ENCODE data around the gene EHBP1L1. TPM values are rescaled to one million over a fixed set of nuclear protein-coding genes. Genes with fewer than 3 reads are reported as not detected.

The EHBP1L1 gene
- total and polyA plus RNA-seq, 4 experiments from 2014 or later, result 8.9 to 154 (median 87.9) TPM

GRCh38 chr11:65576867-65577755 lies 1.3 kb downstream of the EHBP1L1 start:
- H3K36me3 Mint-ChIP-seq, result peaks cover 0 to 53% of the 10 kb centered on the region in 2 donors
- H3K27me3 Mint-ChIP-seq, result no peaks in the 10 kb centered on the region
- peak overlapping the region; percentile 62 to 88 for H3K4me3 ChIP-seq (ENCODE audit: low read length in 2 of 2)
- POLR2A ChIA-PET (ENCODE audit: partially characterized antibody), result interaction anchor here (0.7 to 17.1 kb wide), 22 partner anchors 7 to 243 kb away, joined by 3 to 403 read pairs (median 10); partner anchors contain the start of genes DPF2, KAT5, KCNK7 and LTBP3
- no peaks in the 10 kb centered on the region for H3K27me3 ChIP-seq (ENCODE audit: insufficient read depth, low read length)
- peak overlapping the region; percentile 75 for H3K27ac ChIP-seq (ENCODE audit: low read depth, low read length)
- peak in 1 of 5 donors; percentile 68 for DNase-seq
- H3K4me1 Mint-ChIP-seq, result peaks cover 15 to 62% (median 40%) of the 10 kb centered on the region in 4 donors
- peaks cover 29% of the 10 kb centered on the region for H3K36me3 ChIP-seq (ENCODE audit: insufficient read depth, low read length)
- no peaks in the 10 kb centered on the region for H3K9me3 ChIP-seq (ENCODE audit: control insufficient read depth in 1 of 2, low read length in 2 of 2)
- H3K9me3 Mint-ChIP-seq, result no peaks in the 10 kb centered on the region
- peak overlapping the region; percentile 84 to 94 (median 91) for H3K27ac Mint-ChIP-seq
- H3K4me3 Mint-ChIP-seq, result peak overlapping the region; percentile 86 to 91 (median 88)
- H3K4me1 ChIP-seq (ENCODE audit: insufficient read depth, low read length), result peaks cover 51% of the 10 kb centered on the region
- CTCF ChIA-PET (ENCODE audit: partially characterized antibody), result interaction anchor here (0.7 to 5.1 kb wide), 11 partner anchors 8 to 73 kb away, joined by 3 to 50 read pairs (median 3); partner anchors contain the start of gene SCYL1
- intact Hi-C loops (cut with micrococcal nuclease), result no loop called here

- peaks cover 13 to 63% (median 40%) of the 10 kb centered on the region in 4 donors for H3K4me1 Mint-ChIP-seq
Observed at GRCh38 chr11:65577756-65578109, 1.9 kb downstream of the EHBP1L1 start.

GRCh38 chr11:65578134-65578533 lies 2.3 kb downstream of the EHBP1L1 start:
- POLR2A ChIA-PET (ENCODE audit: partially characterized antibody), result interaction anchor here (0.6 to 17.1 kb wide), 7 partner anchors 11 to 179 kb away, joined by 3 to 403 read pairs (median 76); partner anchors contain the start of genes KCNK7, LTBP3 and MALAT1
- peak overlapping the region in 6 of 7 donors; percentile 77 to 97 (median 92) for H3K27ac Mint-ChIP-seq
- H3K27me3 ChIP-seq (ENCODE audit: insufficient read depth, low read length), result no peaks in the 10 kb centered on the region
- H3K27ac ChIP-seq (ENCODE audit: low read depth, low read length), result peak overlapping the region; percentile 75
- peaks cover 34% of the 10 kb centered on the region for H3K36me3 ChIP-seq (ENCODE audit: insufficient read depth, low read length)
- H3K27me3 Mint-ChIP-seq, result no peaks in the 10 kb centered on the region
- DNase-seq, result no peak
- CTCF ChIA-PET (ENCODE audit: partially characterized antibody), result interaction anchor here (2.0 to 5.1 kb wide), 5 partner anchors 10 to 53 kb away, joined by 6 to 50 read pairs (median 35); partner anchors contain the start of gene SCYL1
- H3K4me1 Mint-ChIP-seq, result peaks cover 12 to 63% (median 38%) of the 10 kb centered on the region in 4 donors
- peak overlapping the region in 7 of 8 donors; percentile 64 to 88 (median 76) for H3K4me3 Mint-ChIP-seq
- no peak overlapping the region for H3K4me3 ChIP-seq (ENCODE audit: low read length in 2 of 2)
- H3K9me3 Mint-ChIP-seq, result no peaks in the 10 kb centered on the region
- H3K36me3 Mint-ChIP-seq, result peaks cover 9 to 62% of the 10 kb centered on the region in 2 donors
- no peaks in the 10 kb centered on the region for H3K9me3 ChIP-seq (ENCODE audit: control insufficient read depth in 1 of 2, low read length in 2 of 2)
- intact Hi-C loops (cut with micrococcal nuclease), result no loop called here
- H3K4me1 ChIP-seq (ENCODE audit: insufficient read depth, low read length), result peaks cover 49% of the 10 kb centered on the region

More at GRCh38 chr11:65577756-65578109, 1.9 kb downstream of the EHBP1L1 start:
- no peaks in the 10 kb centered on the region for H3K27me3 Mint-ChIP-seq
- Histone ChIP-seq H3K27me3 (ENCODE audit: insufficient read depth, low read length) (no peaks in the 10 kb centered on the region), H3K4me1 (ENCODE audit: insufficient read depth, low read length) (peaks cover 50% of the 10 kb centered on the region), H3K36me3 (ENCODE audit: insufficient read depth, low read length) (peaks cover 34% of the 10 kb centered on the region), H3K27ac (ENCODE audit: low read depth, low read length) (peak overlapping the region; percentile 75), H3K9me3 (ENCODE audit: control insufficient read depth in 1 of 2, low read length in 2 of 2) (no peaks in the 10 kb centered on the region), H3K4me3 (ENCODE audit: low read length in 2 of 2) (peak overlapping the region in 1 of 2 donors; percentile 62)
- H3K4me3 Mint-ChIP-seq, result peak overlapping the region in 7 of 8 donors; percentile 64 to 88 (median 75)
- H3K27ac Mint-ChIP-seq, result peak overlapping the region in 6 of 7 donors; percentile 68 to 94 (median 87)
- no peak for DNase-seq
- peaks cover 5 to 58% of the 10 kb centered on the region in 2 donors for H3K36me3 Mint-ChIP-seq
- H3K9me3 Mint-ChIP-seq, result no peaks in the 10 kb centered on the region
- ChIA-PET POLR2A (ENCODE audit: partially characterized antibody) (interaction anchor here (1.0 to 17.1 kb wide), 11 partner anchors 11 to 160 kb away, joined by 3 to 403 read pairs (median 35); partner anchors contain the start of genes KCNK7, LTBP3, MALAT1 and MAP3K11), CTCF (ENCODE audit: partially characterized antibody) (interaction anchor here (1.1 to 5.1 kb wide), 6 partner anchors 11 to 53 kb away, joined by 3 to 50 read pairs (median 25); partner anchors contain the start of gene SCYL1)
- intact Hi-C loops (cut with micrococcal nuclease), result no loop called here

GRCh38 chr11:65578667-65579066 lies 2.8 kb downstream of the EHBP1L1 start:
- Mint-ChIP-seq H3K36me3 (peaks cover 13 to 65% of the 10 kb centered on the region in 2 donors), H3K27me3 (no peaks in the 10 kb centered on the region), H3K9me3 (no peaks in the 10 kb centered on the region), H3K4me3 (peak overlapping the region; percentile 64 to 88 (median 76)), H3K4me1 (peaks cover 12 to 61% (median 36%) of the 10 kb centered on the region in 4 donors), H3K27ac (peak overlapping the region; percentile 77 to 97 (median 90))
- CTCF ChIA-PET (ENCODE audit: partially characterized antibody), result interaction anchor here (4.0 to 5.1 kb wide), 3 partner anchors 10 to 38 kb away, joined by 35 to 50 read pairs (median 41); no protein-coding TSS in a partner anchor
- Histone ChIP-seq H3K4me1 (ENCODE audit: insufficient read depth, low read length) (peaks cover 43% of the 10 kb centered on the region), H3K36me3 (ENCODE audit: insufficient read depth, low read length) (peaks cover 35% of the 10 kb centered on the region), H3K9me3 (ENCODE audit: control insufficient read depth in 1 of 2, low read length in 2 of 2) (no peaks in the 10 kb centered on the region), H3K27me3 (ENCODE audit: insufficient read depth, low read length) (no peaks in the 10 kb centered on the region), H3K27ac (ENCODE audit: low read depth, low read length) (no peak overlapping the region), H3K4me3 (ENCODE audit: low read length in 2 of 2) (no peak overlapping the region)
- POLR2A ChIA-PET (ENCODE audit: partially characterized antibody), result interaction anchor here (0.6 to 17.1 kb wide), 5 partner anchors 10 to 180 kb away, joined by 3 to 403 read pairs (median 79); partner anchors contain the start of genes KCNK7 and LTBP3
- no peak for DNase-seq
- intact Hi-C loops (cut with micrococcal nuclease), result no loop called here

GRCh38 chr11:65579291-65579690 lies 3.4 kb downstream of the EHBP1L1 start:
- Histone ChIP-seq H3K4me3 (ENCODE audit: low read length in 2 of 2) (no peak overlapping the region), H3K36me3 (ENCODE audit: insufficient read depth, low read length) (peaks cover 41% of the 10 kb centered on the region), H3K27ac (ENCODE audit: low read depth, low read length) (no peak overlapping the region), H3K9me3 (ENCODE audit: control insufficient read depth in 1 of 2, low read length in 2 of 2) (no peaks in the 10 kb centered on the region), H3K27me3 (ENCODE audit: insufficient read depth, low read length) (no peaks in the 10 kb centered on the region), H3K4me1 (ENCODE audit: insufficient read depth, low read length) (peaks cover 40% of the 10 kb centered on the region)
- intact Hi-C loops (cut with micrococcal nuclease), result no loop called here
- Mint-ChIP-seq H3K4me3 (peak overlapping the region in 5 of 8 donors; percentile 21 to 74 (median 34)), H3K36me3 (peaks cover 18 to 66% of the 10 kb centered on the region in 2 donors), H3K4me1 (peaks cover 12 to 55% (median 34%) of the 10 kb centered on the region in 4 donors), H3K27me3 (no peaks in the 10 kb centered on the region), H3K9me3 (no peaks in the 10 kb centered on the region), H3K27ac (peak overlapping the region in 6 of 7 donors; percentile 52 to 94 (median 68))
- no peak for DNase-seq
- ChIA-PET POLR2A (ENCODE audit: partially characterized antibody) (interaction anchor here (1.1 to 17.1 kb wide), 5 partner anchors 9 to 73 kb away, joined by 3 to 403 read pairs (median 79); partner anchors contain the start of genes KCNK7 and LTBP3), CTCF (ENCODE audit: partially characterized antibody) (interaction anchor here (4.8 to 5.1 kb wide), 2 partner anchors 9 to 38 kb away, joined by 41 to 50 read pairs; no protein-coding TSS in a partner anchor)

- H3K27me3 ChIP-seq (ENCODE audit: insufficient read depth, low read length), result no peaks in the 10 kb centered on the region
- POLR2A ChIA-PET (ENCODE audit: partially characterized antibody), result interaction anchor here (1.1 to 17.1 kb wide), 4 partner anchors 8 to 72 kb away, joined by 3 to 403 read pairs (median 98); partner anchors contain the start of genes KCNK7 and LTBP3
- no peak overlapping the region for H3K27ac ChIP-seq (ENCODE audit: low read depth, low read length)
- no peak overlapping the region for H3K4me3 ChIP-seq (ENCODE audit: low read length in 2 of 2)
- H3K4me1 Mint-ChIP-seq, result peaks cover 12 to 46% (median 30%) of the 10 kb centered on the region in 4 donors
- no peak for DNase-seq
- H3K36me3 Mint-ChIP-seq, result peaks cover 22 to 62% of the 10 kb centered on the region in 2 donors
- H3K36me3 ChIP-seq (ENCODE audit: insufficient read depth, low read length), result peaks cover 46% of the 10 kb centered on the region
- no peaks in the 10 kb centered on the region for H3K9me3 ChIP-seq (ENCODE audit: control insufficient read depth in 1 of 2, low read length in 2 of 2)
- H3K4me3 Mint-ChIP-seq, result peak overlapping the region in 1 of 8 donors; percentile 39
- CTCF ChIA-PET (ENCODE audit: partially characterized antibody), result interaction anchor here (5.1 kb wide), 1 partner anchor 39 kb away, joined by 41 read pairs; no protein-coding TSS in a partner anchor
- intact Hi-C loops (cut with micrococcal nuclease), result no loop called here
- no peaks in the 10 kb centered on the region for H3K9me3 Mint-ChIP-seq
- no peaks in the 10 kb centered on the region for H3K27me3 Mint-ChIP-seq
- peak overlapping the region in 2 of 7 donors; percentile 24 to 41 for H3K27ac Mint-ChIP-seq
- H3K4me1 ChIP-seq (ENCODE audit: insufficient read depth, low read length), result peaks cover 34% of the 10 kb centered on the region
Observed at GRCh38 chr11:65580031-65580692, 4.3 kb downstream of the EHBP1L1 start.

Measured in CD4-positive, alpha-beta memory T cell (primary cell).